Nephron progenitor cell (in vitro differentiated cells): ENCODE measurements around the gene ATAD5.
"Not testable (repeated sequence)": the region's sequence is repeated elsewhere in the genome, so short reads cannot be mapped to it uniquely, and the experiment has no call there.

ENCODE experiments used
- DNase-seq: peaks from one replicate; pipeline ENCODE4 v3.0.0; 2021
- H3K27ac Mint-ChIP-seq: 2 replicates; pipeline ENCODE4 v1.8.0; 2021; ENCODE audit warnings: mild to moderate bottlenecking, moderate library complexity, mixed read lengths
- H3K27me3 Mint-ChIP-seq: 2 replicates; pipeline ENCODE4 v1.8.0; 2021; ENCODE audit warnings: mild to moderate bottlenecking, low read depth, mixed read lengths; ENCODE audit not compliant: poor library complexity
- H3K36me3 Mint-ChIP-seq: 2 replicates; pipeline ENCODE4 v1.8.0; 2021; ENCODE audit warnings: low read depth, mixed read lengths
- H3K4me1 Mint-ChIP-seq: 2 replicates; pipeline ENCODE4 v1.8.0; 2021; ENCODE audit warnings: mixed read lengths
- H3K4me3 Mint-ChIP-seq: 2 replicates; pipeline ENCODE4 v1.8.0; 2021; ENCODE audit warnings: mild to moderate bottlenecking, moderate library complexity, mixed read lengths
- H3K9me3 Mint-ChIP-seq: 2 replicates; pipeline ENCODE4 v1.8.0; 2021; ENCODE audit warnings: mild to moderate bottlenecking, moderate library complexity, mixed read lengths
- CTCF ChIP-seq: fragments of 200-600 bp; sonication (generic); IDR thresholded peaks from 2 replicates; pipeline ENCODE4 v1.5.0; 2021; ENCODE audit warnings: antibody characterized with exemption

ATAD5 gene

GRCh38 chr17:30930495-30930894 is 98.7 kb downstream of the ATAD5 start:
- no peaks in the 10 kb centered on the region for H3K36me3 Mint-ChIP-seq
- peaks cover 60% of the 10 kb centered on the region for H3K27me3 Mint-ChIP-seq
- no peaks in the 10 kb centered on the region for H3K9me3 Mint-ChIP-seq
- no peak overlapping the region for H3K4me3 Mint-ChIP-seq
- no peaks in the 10 kb centered on the region for H3K4me1 Mint-ChIP-seq
- DNase-seq: no peak
- no peak overlapping the region for H3K27ac Mint-ChIP-seq
- TF ChIP-seq CTCF: no peak

- H3K36me3 Mint-ChIP-seq, H3K4me1 Mint-ChIP-seq, H3K9me3 Mint-ChIP-seq, H3K4me3 Mint-ChIP-seq, H3K27ac Mint-ChIP-seq, DNase-seq: not testable (repeated sequence)
- peaks cover 53% of the 10 kb centered on the region for H3K27me3 Mint-ChIP-seq
Measured at GRCh38 chr17:30931582-30931981, 99.8 kb downstream of the ATAD5 start.

GRCh38 chr17:30933966-30934365 is 102.2 kb downstream of the ATAD5 start:
- H3K4me1 Mint-ChIP-seq: no peaks in the 10 kb centered on the region
- H3K9me3 Mint-ChIP-seq: no peaks in the 10 kb centered on the region
- no peak for TF ChIP-seq CTCF
- no peak for DNase-seq
- no peaks in the 10 kb centered on the region for H3K36me3 Mint-ChIP-seq
- no peak overlapping the region for H3K4me3 Mint-ChIP-seq
- no peak overlapping the region for H3K27ac Mint-ChIP-seq
- peaks cover 48% of the 10 kb centered on the region for H3K27me3 Mint-ChIP-seq

GRCh38 chr17:30939051-30939689 is 107.4 kb downstream of the ATAD5 start:
- Mint-ChIP-seq H3K9me3 (peaks cover 6% of the 10 kb centered on the region), H3K4me3 (no peak overlapping the region), H3K27me3 (peaks cover 22% of the 10 kb centered on the region), H3K36me3 (no peaks in the 10 kb centered on the region), H3K4me1 (no peaks in the 10 kb centered on the region), H3K27ac (no peak overlapping the region)
- no peak for DNase-seq
- no peak for TF ChIP-seq CTCF

- no peak for DNase-seq
- peaks cover 6% of the 10 kb centered on the region for H3K9me3 Mint-ChIP-seq
- TF ChIP-seq CTCF: no peak
- H3K36me3 Mint-ChIP-seq: no peaks in the 10 kb centered on the region
- H3K4me3 Mint-ChIP-seq: no peak overlapping the region
- H3K4me1 Mint-ChIP-seq: no peaks in the 10 kb centered on the region
- peaks cover 13% of the 10 kb centered on the region for H3K27me3 Mint-ChIP-seq
- no peak overlapping the region for H3K27ac Mint-ChIP-seq
Measured at GRCh38 chr17:30942308-30943079, 110.7 kb downstream of the ATAD5 start.
